Endothelial cell of umbilical vein (primary cell): ENCODE data around the gene DLGAP1. TPM values are rescaled to one million over a fixed set of nuclear protein-coding genes. Genes with fewer than 3 reads are reported as not detected.

ENCODE experiments used
- BruUV-seq: library from RNA; stranded (reverse); fragments of 400-500 nt; replicated peaks from 2 replicates; lab custom pipeline; 2021; lab: Mats Ljungman, UMichigan
- CTCF ChIA-PET: fragments of 300-600, 350-600 bp; sonication (Branson Sonifier 250); formaldehyde crosslinking; loops from one replicate; lab custom pipeline; 2021; ENCODE audit warnings: antibody characterized with exemption, inconsistent platforms; lab: Charles Lee
- POLR2A ChIA-PET: fragments of 300-600, 350-600 bp; sonication (Branson Sonifier 250); formaldehyde crosslinking; loops from one replicate; lab custom pipeline; 2021; ENCODE audit warnings: antibody characterized with exemption, inconsistent platforms; lab: Charles Lee
- DNase-seq: peaks from one replicate; pipeline ENCODE4 v3.0.0-alpha.2; 2011; ENCODE audit warnings: low read depth, low spot score
- FAIRE-seq: peaks from 2 replicates; lab custom pipeline; 2011; peaks lifted over from hg19 to GRCh38; lab: Jason Lieb, UNC
- H2AFZ ChIP-seq: 2 replicates; pipeline ENCODE4 v1.6.0; 2012; ENCODE audit warnings: low read depth, low read length, control low read depth, inconsistent platforms
- H3K27ac ChIP-seq: 2 replicates; pipeline ENCODE4 v1.5.1; 2011; ENCODE audit warnings: low read depth, mild to moderate bottlenecking, control low read depth, low read length, moderate library complexity; ENCODE audit not compliant: insufficient read depth
- H3K27me3 ChIP-seq, 2 experiments: 2 replicates each; pipeline versions ENCODE4 v1.6.0 to v1.6.1; 2011; ENCODE audit warnings: low read length in 2 of 2, mixed read lengths in 1 of 2; ENCODE audit not compliant: control insufficient read depth in 2 of 2, insufficient read depth in 2 of 2
- H3K36me3 ChIP-seq, 2 experiments: 2 replicates in 1 of 2; 3 replicates in 1 of 2; pipeline ENCODE4 v1.5.1; 2011; ENCODE audit warnings: low read length in 2 of 2, mild to moderate bottlenecking in 1 of 2, moderate library complexity in 1 of 2; ENCODE audit not compliant: control insufficient read depth in 2 of 2, insufficient read depth in 2 of 2; ENCODE audit errors: extremely low read depth in 1 of 2
- H3K4me1 ChIP-seq: 3 replicates; pipeline ENCODE4 v1.5.1; 2011; ENCODE audit warnings: mild to moderate bottlenecking, low read length; ENCODE audit not compliant: control insufficient read depth, insufficient read depth; ENCODE audit errors: extremely low read depth
- H3K4me2 ChIP-seq: 2 replicates; pipeline ENCODE4 v1.6.1; 2011; ENCODE audit warnings: low read length, control low read depth, mixed read lengths; ENCODE audit not compliant: insufficient read depth
- H3K4me3 ChIP-seq, 3 experiments: fragments of 200-600 bp in 1 of 3; sonication (generic), shearing (Covaris generic) in 1 of 3; replicated peaks in 1 of 3; 2 replicates each; pipeline ENCODE4 v1.5.1; 2011 to 2016; ENCODE audit warnings: control low read depth in 3 of 3, low read length in 3 of 3, mild to moderate bottlenecking in 2 of 3, inconsistent platforms in 1 of 3, low read depth in 1 of 3, moderate library complexity in 1 of 3; ENCODE audit not compliant: insufficient read depth in 1 of 3
- H3K79me2 ChIP-seq: 2 replicates; pipeline ENCODE4 v1.6.0; 2012; ENCODE audit warnings: low read length, inconsistent platforms; ENCODE audit not compliant: control insufficient read depth, insufficient read depth
- H3K9ac ChIP-seq: replicated peaks from 2 replicates; pipeline ENCODE3; 2011; ENCODE audit warnings: low read length, control low read depth; ENCODE audit not compliant: insufficient read depth; ENCODE audit errors: extremely low read depth
- H3K9me1 ChIP-seq: replicated peaks from 3 replicates; pipeline ENCODE4 v1.6.0; 2011; ENCODE audit warnings: mild to moderate bottlenecking, low read length; ENCODE audit not compliant: control insufficient read depth, insufficient read depth; ENCODE audit errors: extremely low read depth
- H3K9me3 ChIP-seq: replicated peaks from 2 replicates; pipeline ENCODE4 v1.5.1; 2012; ENCODE audit warnings: low read length, inconsistent platforms; ENCODE audit not compliant: control insufficient read depth, insufficient read depth
- H4K20me1 ChIP-seq: replicated peaks from 2 replicates; pipeline ENCODE3; 2011; ENCODE audit warnings: mild to moderate bottlenecking, low read length; ENCODE audit not compliant: control insufficient read depth, insufficient read depth; ENCODE audit errors: extremely low read depth
- EZH2 ChIP-seq: IDR thresholded peaks from 2 replicates; pipeline ENCODE4 v1.6.1; 2012; ENCODE audit warnings: borderline replicate concordance, low read depth, mild to moderate bottlenecking, moderate library complexity, low read length, inconsistent platforms; ENCODE audit not compliant: severe bottlenecking
- FOS ChIP-seq: IDR thresholded peaks from 2 replicates; pipeline ENCODE4 v1.6.1; 2011; ENCODE audit warnings: mild to moderate bottlenecking, low read length, moderate library complexity, borderline replicate concordance; ENCODE audit not compliant: insufficient read depth
- GATA2 ChIP-seq: IDR thresholded peaks from 2 replicates; pipeline ENCODE4 v1.7.0; 2011; ENCODE audit warnings: low read depth, mild to moderate bottlenecking, moderate library complexity, mixed read lengths, low read length; ENCODE audit not compliant: insufficient read length, insufficient read depth
- JUN ChIP-seq: IDR thresholded peaks from 2 replicates; pipeline ENCODE4 v1.6.1; 2011; ENCODE audit warnings: borderline replicate concordance, low read depth; ENCODE audit not compliant: insufficient read length, insufficient read depth
- MYC ChIP-seq: IDR thresholded peaks from one replicate; pipeline ENCODE4 v1.6.1; 2011; ENCODE audit warnings: mild to moderate bottlenecking, low read depth, low read length
- POLR2A ChIP-seq: IDR thresholded peaks from 2 replicates; pipeline ENCODE4 v1.6.1; 2012; ENCODE audit warnings: low read depth, mild to moderate bottlenecking, control low read depth, low read length
- POLR2AphosphoS5 ChIP-seq: IDR thresholded peaks from 2 replicates; pipeline ENCODE4 v1.6.1; 2012; ENCODE audit warnings: low read depth, mild to moderate bottlenecking, control low read depth, low read length, moderate library complexity; ENCODE audit not compliant: insufficient read depth
- dilution Hi-C: fragments of 300-500 bp; cut with MboI; formaldehyde crosslinking; loops from one replicate; pipeline ENCODE4 v1.15.0; 2019; ENCODE audit warnings: low sequenced_read_pairs; ENCODE audit not compliant: extremely low pct_ligation_motif_present
- intact Hi-C: fragments of 100-400 bp; cut with micrococcal nuclease; formaldehyde crosslinking; loops from one replicate; pipeline ENCODE4 v1.10.0; 2022
- polyA plus RNA-seq, 4 experiments: library from polyadenylated mRNA; depleted of rRNA in 3 of 4; stranded (reverse) in 3 of 4; unstranded in 1 of 4; fragments of >200 nt; gene quantifications; 2 replicates each; pipeline versions ENCODE4 v1.2.1 to v1.2.3, GENCODE V29; 2011 to 2012; ENCODE audit warnings: missing spikeins in 1 of 4
- total RNA-seq: library from RNA; stranded (reverse); gene quantifications from 2 replicates; pipeline ENCODE4 v1.2.3, GENCODE V29; 2021
- TF ChIP-seq, protein P1 (sequence below): IDR thresholded peaks from 2 replicates; pipeline ENCODE4 v1.6.1; 2011; ENCODE audit not compliant: insufficient read depth, insufficient read length
- TF ChIP-seq, protein P2 (sequence below), 2 donors: IDR thresholded peaks; 1 replicate in 1 of 2; 2 replicates in 1 of 2; pipeline ENCODE4 v1.5.1; 2011; ENCODE audit warnings: low read length in 2 of 2, mild to moderate bottlenecking in 2 of 2, moderate library complexity in 2 of 2, control low read depth in 1 of 2, inconsistent platforms in 1 of 2, low read depth in 1 of 2; ENCODE audit not compliant: insufficient read depth in 1 of 2; ENCODE audit errors: extremely low read depth in 1 of 2

Gene DLGAP1
- total and polyA plus RNA-seq, 2 donors (not counting 3 experiments of a cell fraction or from before 2014, with no cell fraction given), result 0.04 TPM; not detected in 1

DNA sequence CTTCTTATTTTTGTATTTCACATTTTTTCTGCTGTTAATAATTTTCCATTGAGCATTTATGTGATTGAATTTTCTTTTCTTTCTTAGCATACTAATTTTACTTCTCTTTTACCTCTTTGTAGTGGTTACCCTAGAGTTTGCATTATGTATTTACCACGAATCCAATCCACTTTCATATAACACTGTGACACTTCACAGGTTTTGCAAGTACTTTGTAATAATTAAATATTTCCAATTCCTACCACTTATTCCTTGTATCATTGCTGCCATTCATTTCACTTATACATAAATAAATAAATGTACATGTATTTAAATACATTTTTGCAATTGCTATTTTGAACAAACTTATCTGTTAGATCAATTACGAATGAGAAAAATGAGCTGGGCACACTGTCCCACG lies 894.4 kb downstream of the DLGAP1 start:
- no TSS peak for BruUV-seq
- TF ChIP-seq POLR2AphosphoS5, result no peak
- TF ChIP-seq, protein P1, sequence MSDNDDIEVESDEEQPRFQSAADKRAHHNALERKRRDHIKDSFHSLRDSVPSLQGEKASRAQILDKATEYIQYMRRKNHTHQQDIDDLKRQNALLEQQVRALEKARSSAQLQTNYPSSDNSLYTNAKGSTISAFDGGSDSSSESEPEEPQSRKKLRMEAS, result no peak
- TF ChIP-seq, protein P2, sequence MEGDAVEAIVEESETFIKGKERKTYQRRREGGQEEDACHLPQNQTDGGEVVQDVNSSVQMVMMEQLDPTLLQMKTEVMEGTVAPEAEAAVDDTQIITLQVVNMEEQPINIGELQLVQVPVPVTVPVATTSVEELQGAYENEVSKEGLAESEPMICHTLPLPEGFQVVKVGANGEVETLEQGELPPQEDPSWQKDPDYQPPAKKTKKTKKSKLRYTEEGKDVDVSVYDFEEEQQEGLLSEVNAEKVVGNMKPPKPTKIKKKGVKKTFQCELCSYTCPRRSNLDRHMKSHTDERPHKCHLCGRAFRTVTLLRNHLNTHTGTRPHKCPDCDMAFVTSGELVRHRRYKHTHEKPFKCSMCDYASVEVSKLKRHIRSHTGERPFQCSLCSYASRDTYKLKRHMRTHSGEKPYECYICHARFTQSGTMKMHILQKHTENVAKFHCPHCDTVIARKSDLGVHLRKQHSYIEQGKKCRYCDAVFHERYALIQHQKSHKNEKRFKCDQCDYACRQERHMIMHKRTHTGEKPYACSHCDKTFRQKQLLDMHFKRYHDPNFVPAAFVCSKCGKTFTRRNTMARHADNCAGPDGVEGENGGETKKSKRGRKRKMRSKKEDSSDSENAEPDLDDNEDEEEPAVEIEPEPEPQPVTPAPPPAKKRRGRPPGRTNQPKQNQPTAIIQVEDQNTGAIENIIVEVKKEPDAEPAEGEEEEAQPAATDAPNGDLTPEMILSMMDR (IDR thresholded peaks at IDR 0.05; ENCODE audit: extremely low read depth in 1 of 2, insufficient read depth in 1 of 2, low read depth in 1 of 2, low read length in 2 of 2), result no peak
- no peak for TF ChIP-seq POLR2A
- no peak for TF ChIP-seq EZH2
- no peak for TF ChIP-seq JUN
- no peak for TF ChIP-seq FOS
- no peak for TF ChIP-seq GATA2
- TF ChIP-seq MYC, result no peak
- dilution Hi-C loops, result no loop called here

More for the DNA sequence above, 894.4 kb downstream of the DLGAP1 start:
- Histone ChIP-seq H3K9me3 (no peaks in the 10 kb centered on the region), H4K20me1 (no peaks in the 10 kb centered on the region), H3K9me1 (no peaks in the 10 kb centered on the region), H3K4me1 (no peaks in the 10 kb centered on the region), H2AFZ (no peak overlapping the region), H3K4me3 (no peak overlapping the region), H3K9ac (no peak overlapping the region), H3K27me3 (no peaks in the 10 kb centered on the region), H3K27ac (no peak overlapping the region), H3K4me2 (no peak overlapping the region), H3K36me3 (no peaks in the 10 kb centered on the region), H3K79me2 (no peaks in the 10 kb centered on the region)
- no peak for FAIRE-seq
- intact Hi-C loops, result no loop called here
- POLR2A ChIA-PET, result no interaction called here
- CTCF ChIA-PET, result no interaction called here
- no peak for DNase-seq
